H1 (cell line): ENCODE results near the gene DPYD. TPM values are rescaled to one million over a fixed set of nuclear protein-coding genes. Genes with fewer than 3 reads are reported as not detected.

Experiments used
- CTCF ChIA-PET: fragments of 300-600 bp; sonication (Branson Sonifier 250); formaldehyde crosslinking; loops from one replicate; lab custom pipeline; 2021; ENCODE audit not compliant: partially characterized antibody; lab: Charles Lee
- POLR2A ChIA-PET: fragments of 300-600 bp; sonication (Branson Sonifier 250); formaldehyde crosslinking; loops from one replicate; lab custom pipeline; 2021; ENCODE audit warnings: inconsistent platforms; ENCODE audit not compliant: partially characterized antibody; lab: Charles Lee
- DNase-seq, 2 experiments: peaks; one replicate each; pipeline versions ENCODE4 v3.0.0 to v3.0.0-alpha.2; 2010 to 2022; ENCODE audit warnings: low spot score in 2 of 2, low read depth in 1 of 2, mixed read lengths in 1 of 2
- FAIRE-seq: peaks from 2 replicates; lab custom pipeline; 2011; peaks lifted over from hg19 to GRCh38; lab: Jason Lieb, UNC
- H2AFZ ChIP-seq: 2 replicates; pipeline ENCODE4 v1.8.1; 2012; ENCODE audit warnings: low read length, inconsistent platforms
- H2AK5ac ChIP-seq: 2 replicates; pipeline ENCODE4 v1.6.1; 2013; ENCODE audit warnings: low read depth, low read length
- H2BK120ac ChIP-seq: replicated peaks from 2 replicates; pipeline ENCODE3; 2013; ENCODE audit warnings: low read depth, low read length, inconsistent platforms
- H2BK12ac ChIP-seq: 2 replicates; pipeline ENCODE4 v1.6.1; 2013; ENCODE audit warnings: low read depth, low read length
- H2BK15ac ChIP-seq: 2 replicates; pipeline ENCODE4 v1.6.1; 2013; ENCODE audit warnings: low read length
- H2BK20ac ChIP-seq: 2 replicates; pipeline ENCODE4 v1.6.1; 2013; ENCODE audit warnings: low read length
- H2BK5ac ChIP-seq: 2 replicates; pipeline ENCODE4 v1.6.1; 2013; ENCODE audit warnings: low read depth, low read length
- H3K14ac ChIP-seq: 2 replicates; pipeline ENCODE4 v1.6.1; 2013; ENCODE audit warnings: inconsistent platforms; ENCODE audit not compliant: insufficient read length
- H3K18ac ChIP-seq: 2 replicates; pipeline ENCODE4 v1.6.1; 2013; ENCODE audit warnings: low read length; ENCODE audit errors: extremely low read depth
- H3K23ac ChIP-seq: 2 replicates; pipeline ENCODE4 v1.6.1; 2013; ENCODE audit warnings: inconsistent platforms; ENCODE audit not compliant: insufficient read length
- H3K23me2 ChIP-seq: 2 replicates; pipeline ENCODE4 v1.6.1; 2013; ENCODE audit warnings: low read depth, low read length
- H3K27ac ChIP-seq: 2 replicates; pipeline ENCODE4 v1.6.1; 2011; ENCODE audit warnings: low read depth, low read length, inconsistent platforms
- H3K27me3 ChIP-seq, 4 experiments: replicated peaks in 1 of 4; 1 replicate in 1 of 4; 2 replicates in 3 of 4; pipeline versions ENCODE4 v1.6.1 to v1.8.1; 2011 to 2013; ENCODE audit warnings: low read length in 3 of 4, mild to moderate bottlenecking in 3 of 4, inconsistent platforms in 2 of 4, mixed read lengths in 2 of 4, moderate library complexity in 1 of 4; ENCODE audit not compliant: control insufficient read depth in 3 of 4, insufficient read depth in 3 of 4; ENCODE audit errors: extremely low read depth in 1 of 4
- H3K36me3 ChIP-seq, 4 experiments: 2 replicates each; pipeline versions ENCODE4 v1.6.1 to v1.8.1; 2011 to 2013; ENCODE audit warnings: mild to moderate bottlenecking in 4 of 4, low read length in 3 of 4, moderate library complexity in 2 of 4, control low read depth in 1 of 4, inconsistent platforms in 1 of 4; ENCODE audit not compliant: insufficient read depth in 4 of 4, control insufficient read depth in 2 of 4
- H3K4ac ChIP-seq: replicated peaks from 2 replicates; pipeline ENCODE3; 2013; ENCODE audit warnings: low read length, low read depth, mixed read lengths, inconsistent platforms; ENCODE audit not compliant: insufficient read length
- H3K4me1 ChIP-seq, 4 experiments: replicated peaks in 1 of 4; 1 replicate in 1 of 4; 2 replicates in 3 of 4; pipeline versions ENCODE4 v1.6.1 to v1.8.1; 2011 to 2013; ENCODE audit warnings: low read length in 3 of 4, inconsistent platforms in 2 of 4, mixed read lengths in 1 of 4; ENCODE audit not compliant: insufficient read depth in 4 of 4, control insufficient read depth in 3 of 4
- H3K4me2 ChIP-seq, 2 experiments: 2 replicates each; pipeline versions ENCODE4 v1.6.1 to v1.8.1; 2011 to 2013; ENCODE audit warnings: low read depth in 2 of 2, low read length in 2 of 2, control low read depth in 1 of 2, inconsistent platforms in 1 of 2, mild to moderate bottlenecking in 1 of 2; ENCODE audit not compliant: insufficient read depth in 1 of 2
- H3K4me3 ChIP-seq, 4 experiments: fragments of 200-600, 300-600 bp in 1 of 4; sonication (generic), shearing (Covaris generic), sonication (Bioruptor Twin) in 1 of 4; 2 replicates each; pipeline versions ENCODE4 v1.5.1 to v1.8.1; 2011 to 2016; ENCODE audit warnings: low read length in 4 of 4, low read depth in 3 of 4, control low read depth in 2 of 4, inconsistent platforms in 2 of 4, mild to moderate bottlenecking in 2 of 4, mixed read lengths in 1 of 4, moderate library complexity in 1 of 4; ENCODE audit not compliant: insufficient read depth in 2 of 4; ENCODE audit errors: extremely low read depth in 1 of 4
- H3K56ac ChIP-seq: replicated peaks from 2 replicates; pipeline ENCODE3; 2013; ENCODE audit warnings: low read depth, mild to moderate bottlenecking, mixed read lengths, low read length, inconsistent platforms; ENCODE audit not compliant: insufficient read length
- H3K79me1 ChIP-seq: 2 replicates; pipeline ENCODE4 v1.6.1; 2013; ENCODE audit warnings: low read depth, low read length, control low read depth
- H3K79me2 ChIP-seq, 2 experiments: 2 replicates each; pipeline versions ENCODE4 v1.6.1 to v1.8.1; 2012 to 2013; ENCODE audit warnings: low read length in 2 of 2, mild to moderate bottlenecking in 2 of 2, inconsistent platforms in 1 of 2; ENCODE audit not compliant: insufficient read depth in 2 of 2, control insufficient read depth in 1 of 2
- H3K9ac ChIP-seq, 4 experiments: replicated peaks in 1 of 4; 1 replicate in 1 of 4; 2 replicates in 3 of 4; pipeline versions ENCODE4 v1.6.1 to v1.8.1; 2011 to 2013; ENCODE audit warnings: low read depth in 3 of 4, low read length in 3 of 4, control low read depth in 2 of 4, mild to moderate bottlenecking in 2 of 4, moderate library complexity in 2 of 4, inconsistent platforms in 1 of 4; ENCODE audit errors: extremely low read depth in 1 of 4
- H3K9me3 ChIP-seq, 2 experiments: 2 replicates each; pipeline versions ENCODE4 v1.6.1 to v1.8.1; 2012 to 2013; ENCODE audit warnings: mild to moderate bottlenecking in 2 of 2, moderate library complexity in 2 of 2, control low read depth in 1 of 2, inconsistent platforms in 1 of 2, low read depth in 1 of 2, low read length in 1 of 2, mixed read lengths in 1 of 2; ENCODE audit not compliant: insufficient read depth in 2 of 2
- H4K20me1 ChIP-seq, 2 experiments: replicated peaks in 1 of 2; 2 replicates each; pipeline versions ENCODE3 to v1.8.1; 2011 to 2013; ENCODE audit warnings: inconsistent platforms in 2 of 2, low read length in 2 of 2, mild to moderate bottlenecking in 1 of 2; ENCODE audit not compliant: insufficient read depth in 2 of 2, control insufficient read depth in 1 of 2
- H4K5ac ChIP-seq: 2 replicates; pipeline ENCODE4 v1.6.1; 2013; ENCODE audit warnings: low read length, low read depth, mixed read lengths, inconsistent platforms; ENCODE audit not compliant: insufficient read length
- H4K8ac ChIP-seq: 2 replicates; pipeline ENCODE4 v1.8.0; 2013; ENCODE audit warnings: mild to moderate bottlenecking, moderate library complexity, low read length, inconsistent platforms; ENCODE audit not compliant: insufficient read depth; ENCODE audit errors: extremely low read depth
- H4K91ac ChIP-seq: replicated peaks from 2 replicates; pipeline ENCODE3; 2013; ENCODE audit warnings: low read length, mixed read lengths, inconsistent platforms; ENCODE audit not compliant: insufficient read length
- CHD1 ChIP-seq: IDR thresholded peaks from 2 replicates; pipeline ENCODE4 v1.6.1; 2012; ENCODE audit warnings: low read depth, low read length, improper control_type of control experiment
- CHD2 ChIP-seq: IDR thresholded peaks from 2 replicates; pipeline ENCODE4 v1.6.1; 2012; ENCODE audit warnings: low read length, improper control_type of control experiment
- EGR1 ChIP-seq: IDR thresholded peaks from 2 replicates; pipeline ENCODE4 v1.6.1; 2011; ENCODE audit warnings: low read depth, low read length, borderline replicate concordance
- EP300 ChIP-seq, 2 experiments: IDR thresholded peaks; 1 replicate in 1 of 2; 2 replicates in 1 of 2; pipeline ENCODE4 v1.6.1; 2011 to 2012; ENCODE audit warnings: low read depth in 2 of 2, low read length in 2 of 2, mild to moderate bottlenecking in 2 of 2, borderline replicate concordance in 1 of 2, inconsistent platforms in 1 of 2, moderate library complexity in 1 of 2
- RAD21 ChIP-seq, 2 experiments: IDR thresholded peaks in 1 of 2; conservative IDR thresholded peaks in 1 of 2; 2 replicates each; pipeline ENCODE4 v1.6.1; 2011; ENCODE audit warnings: low read depth in 2 of 2, low read length in 2 of 2, improper control_type of control experiment in 1 of 2, inconsistent platforms in 1 of 2, mild to moderate bottlenecking in 1 of 2, moderate library complexity in 1 of 2
- SP4 ChIP-seq: IDR thresholded peaks from 2 replicates; pipeline ENCODE4 v1.6.1; 2012; ENCODE audit warnings: low read length, inconsistent platforms
- SUZ12 ChIP-seq: fragments of 200-600 bp; sonication (generic); IDR thresholded peaks from 2 replicates; pipeline ENCODE4 v1.6.1; 2012; ENCODE audit warnings: mild to moderate bottlenecking, inconsistent platforms, low read length, moderate library complexity, mixed read lengths
- TAF7 ChIP-seq: optimal IDR thresholded peaks from 2 replicates; pipeline ENCODE3; 2011; ENCODE audit warnings: low read depth, mild to moderate bottlenecking, inconsistent platforms, low read length, moderate library complexity, borderline replicate concordance
- YY1 ChIP-seq: IDR thresholded peaks from 2 replicates; pipeline ENCODE4 v1.6.1; 2011; ENCODE audit warnings: low read depth, mild to moderate bottlenecking, low read length
- WGBS, 2 experiments: shearing (Covaris generic) in 1 of 2; methylation state at CpG; one replicate each; pipeline versions ENCODE4 v1.1.6 to v1.1.7; 2013 to 2015; ENCODE audit warnings: low lambda C conversion rate in 2 of 2, mixed read lengths in 2 of 2, inconsistent platforms in 1 of 2, low coverage in 1 of 2, missing lambda C conversion rate in 1 of 2; ENCODE audit not compliant: insufficient replicate concordance in 2 of 2, insufficient coverage in 1 of 2, insufficient read length in 1 of 2; ENCODE audit errors: extremely low coverage in 1 of 2, missing lambda C conversion rate in 1 of 2; 5-methylcytosine and 5-hydroxymethylcytosine counted together
- polyA plus RNA-seq, 7 experiments: library from polyadenylated mRNA; depleted of rRNA in 3 of 7; stranded (reverse) in 5 of 7; unstranded in 2 of 7; fragments of >200 nt in 5 of 7; fragments of 200-250 nt in 2 of 7; gene quantifications; 1 replicate in 5 of 7; 2 replicates in 1 of 7; 4 replicates in 1 of 7; pipeline versions ENCODE4 v1.2.1 to v1.2.3, GENCODE V29; 2011 to 2013; ENCODE audit warnings: missing spikeins in 2 of 7, mixed read lengths in 2 of 7
- total RNA-seq: library from RNA; stranded (reverse); fragmentation: NEBNext Ultra II Directional; extraction: Animal tissue kit (Norgen Biotek cat#: 25700); gene quantifications from 2 replicates; pipeline ENCODE4 v1.2.1, GENCODE V29; 2021

DPYD gene
- total and polyA plus RNA-seq, 2 of the 8 experiments (the other 6 are each of a cell fraction or from before 2014, with no cell fraction given): 0.29 to 0.73 TPM

DNA sequence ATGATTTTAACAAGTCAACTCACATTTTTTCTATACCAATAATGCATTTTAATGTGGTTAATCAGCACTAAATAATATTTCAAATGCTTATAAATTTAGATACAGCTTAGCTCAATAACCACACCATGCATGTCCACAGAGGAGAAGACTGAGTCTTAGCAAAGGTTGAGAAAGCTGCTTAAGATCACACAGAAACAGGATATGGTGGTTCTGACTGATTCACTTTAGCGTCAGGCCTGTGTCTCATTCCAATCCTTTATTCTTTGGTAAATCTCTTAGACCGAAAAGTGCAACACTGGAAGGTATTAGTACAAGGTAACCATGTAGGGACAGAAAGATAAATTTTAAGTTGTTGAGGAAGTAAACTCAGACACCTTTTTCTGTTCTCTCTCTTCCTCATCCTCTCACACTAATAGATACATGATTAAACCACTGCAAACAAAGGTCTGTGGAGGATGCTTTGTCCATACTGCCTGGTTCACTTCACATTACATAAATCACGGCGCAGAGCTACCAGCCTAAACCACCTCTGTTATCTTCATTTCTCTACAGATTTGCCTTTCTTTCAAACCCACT lies 139.0 kb downstream of the DPYD start:
- H3K4me2 ChIP-seq: no peak overlapping the region
- ChIA-PET POLR2A (no interaction called here), CTCF (no interaction called here)
- no peak overlapping the region for H3K27ac ChIP-seq
- H2BK12ac ChIP-seq: no peak overlapping the region
- H2AK5ac ChIP-seq: no peak overlapping the region
- no peak overlapping the region for H4K91ac ChIP-seq
- no peaks in the 10 kb centered on the region for H3K23me2 ChIP-seq
- FAIRE-seq (no peak), DNase-seq (no peak)
- H2BK120ac ChIP-seq: no peak overlapping the region
- H4K8ac ChIP-seq: no peak overlapping the region
- no peak overlapping the region for H4K5ac ChIP-seq
- no peak overlapping the region for H2BK20ac ChIP-seq
- H3K27me3 ChIP-seq: no peaks in the 10 kb centered on the region
- no peak overlapping the region for H3K4me3 ChIP-seq
- H3K9me3 ChIP-seq: no peaks in the 10 kb centered on the region
- no peak overlapping the region for H3K9ac ChIP-seq
- 91% methylated on average over 4 of the region's 4 CpGs; no CpG with 5 or more reads in 1 of the 2 experiments for WGBS, 2 experiments
- H2BK15ac ChIP-seq: no peak overlapping the region
- H3K79me1 ChIP-seq: no peaks in the 10 kb centered on the region
- no peak overlapping the region for H3K56ac ChIP-seq
- no peak overlapping the region for H3K4ac ChIP-seq
- H4K20me1 ChIP-seq: no peaks in the 10 kb centered on the region
- no peak overlapping the region for H3K14ac ChIP-seq
- no peak overlapping the region for H2AFZ ChIP-seq
- H3K36me3 ChIP-seq: no peaks in the 10 kb centered on the region
- H3K4me1 ChIP-seq: no peaks in the 10 kb centered on the region
- no peaks in the 10 kb centered on the region for H3K79me2 ChIP-seq
- no peak overlapping the region for H2BK5ac ChIP-seq
- no peak overlapping the region for H3K23ac ChIP-seq
- no peak overlapping the region for H3K18ac ChIP-seq
- no peak for TF ChIP-seq SUZ12
- no peak for TF ChIP-seq TAF7
- TF ChIP-seq YY1: no peak
- no peak for TF ChIP-seq RAD21 (IDR thresholded peaks at IDR 0.05 in 1 of 2, conservative IDR thresholded peaks at IDR 0.05 in 1 of 2; ENCODE audit: low read depth in 2 of 2, low read length in 2 of 2)
- no peak for TF ChIP-seq EP300 (IDR thresholded peaks at IDR 0.05; ENCODE audit: borderline replicate concordance in 1 of 2, low read depth in 2 of 2, low read length in 2 of 2)
- TF ChIP-seq CHD2: no peak
- no peak for TF ChIP-seq EGR1
- TF ChIP-seq CHD1: no peak
- no peak for TF ChIP-seq SP4
